GM23338 (cell line): Measurements from ENCODE around the gene CNOT10. TPM values are rescaled to one million over a fixed set of nuclear protein-coding genes. Genes with fewer than 3 reads are reported as not detected.

Experiments used
- ATAC-seq: fragments of 200-7000 bp; cut with Tn5 transposase; 3 replicates; pipeline ENCODE4 v1.9.1; 2020
- DNase-seq: peaks from one replicate; pipeline ENCODE4 v3.0.0-alpha.2; 2015; ENCODE audit warnings: low spot score
- H2AFZ ChIP-seq: fragments of 200-600 bp; sonication (generic); 2 replicates; pipeline ENCODE4 v1.8.0; 2016; ENCODE audit warnings: antibody characterized with exemption, mild to moderate bottlenecking, moderate library complexity
- H3F3A ChIP-seq: fragments of 200-600 bp; sonication (generic); replicated peaks from 2 replicates; pipeline ENCODE4 v1.8.0; 2017; ENCODE audit warnings: antibody characterized with exemption, mixed run types, low read depth
- H3K27ac ChIP-seq: fragments of 200-600 bp; sonication (generic); 2 replicates; pipeline ENCODE4 v1.6.1; 2016; ENCODE audit warnings: low read depth
- H3K27me3 ChIP-seq: fragments of 200-600 bp; sonication (generic); 2 replicates; pipeline ENCODE4 v1.8.0; 2016; ENCODE audit warnings: mild to moderate bottlenecking, mixed run types, moderate library complexity; ENCODE audit not compliant: insufficient read depth
- H3K36me3 ChIP-seq: fragments of 200-600 bp; sonication (generic); 2 replicates; pipeline ENCODE4 v1.8.0; 2016; ENCODE audit warnings: mild to moderate bottlenecking; ENCODE audit not compliant: insufficient read depth
- H3K4me1 ChIP-seq: fragments of 200-600 bp; sonication (generic); 2 replicates; pipeline ENCODE4 v1.8.0; 2016; ENCODE audit warnings: mild to moderate bottlenecking, moderate library complexity; ENCODE audit not compliant: insufficient read depth
- H3K4me2 ChIP-seq: fragments of 200-600 bp; sonication (generic); 2 replicates; pipeline ENCODE4 v1.7.1; 2017; ENCODE audit warnings: mixed run types
- H3K4me3 ChIP-seq: fragments of 200-600 bp; sonication (generic); 2 replicates; pipeline ENCODE4 v1.6.1; 2016; ENCODE audit warnings: mixed run types
- H3K79me2 ChIP-seq: fragments of 200-600 bp; sonication (generic); replicated peaks from 2 replicates; pipeline ENCODE4 v1.8.0; 2017; ENCODE audit warnings: mild to moderate bottlenecking; ENCODE audit not compliant: insufficient read depth
- H3K9me2 ChIP-seq: fragments of 200-600 bp; sonication (generic); 2 replicates; pipeline ENCODE4 v1.8.0; 2017; ENCODE audit not compliant: insufficient read depth
- H4K20me1 ChIP-seq: fragments of 200-600 bp; sonication (generic); replicated peaks from 2 replicates; pipeline ENCODE4 v1.8.0; 2017; ENCODE audit warnings: mild to moderate bottlenecking; ENCODE audit not compliant: insufficient read depth
- H3K27ac Mint-ChIP-seq: 2 replicates; pipeline ENCODE4 v1.8.0; 2020; ENCODE audit warnings: inconsistent platforms, mild to moderate bottlenecking, moderate library complexity, mixed read lengths
- H3K27me3 Mint-ChIP-seq: 3 replicates; pipeline ENCODE4 v1.8.0; 2022; ENCODE audit warnings: low read depth, mild to moderate bottlenecking, moderate library complexity, mixed read lengths, inconsistent platforms; ENCODE audit not compliant: insufficient read depth, poor library complexity
- H3K36me3 Mint-ChIP-seq: 3 replicates; pipeline ENCODE4 v1.8.0; 2021; ENCODE audit warnings: low read depth, mild to moderate bottlenecking, inconsistent platforms, moderate library complexity, mixed read lengths
- H3K4me1 Mint-ChIP-seq: 3 replicates; pipeline ENCODE4 v1.8.0; 2020; ENCODE audit warnings: mild to moderate bottlenecking, inconsistent platforms, mixed read lengths
- H3K4me3 Mint-ChIP-seq: 3 replicates; pipeline ENCODE4 v1.8.0; 2021; ENCODE audit warnings: moderate library complexity, mild to moderate bottlenecking, inconsistent platforms, mixed read lengths
- H3K9me3 Mint-ChIP-seq: 3 replicates; pipeline ENCODE4 v1.8.0; 2020; ENCODE audit warnings: moderate library complexity, mild to moderate bottlenecking, inconsistent platforms, mixed read lengths
- CREB1 ChIP-seq: fragments of 250-450 bp; sonication (Bioruptor Pico); IDR thresholded peaks from 2 replicates; pipeline ENCODE4 v1.5.0; 2020; ENCODE audit warnings: low read depth, mild to moderate bottlenecking, moderate library complexity
- CTCF ChIP-seq, 2 experiments: fragments of 200-600 bp in 1 of 2; sonication (generic) in 1 of 2; conservative IDR thresholded peaks; 2 replicates each; pipeline versions ENCODE4 v1.5.1 to v1.6.1; 2016 to 2017; ENCODE audit warnings: antibody characterized with exemption in 2 of 2, low read depth in 2 of 2, mild to moderate bottlenecking in 2 of 2, moderate library complexity in 1 of 2
- ETS1 ChIP-seq: IDR thresholded peaks from 2 replicates; pipeline ENCODE4 v1.6.1; 2016; ENCODE audit warnings: antibody characterized with exemption
- EZH2phosphoT487 ChIP-seq: fragments of 200-600 bp; sonication (generic); IDR thresholded peaks from one replicate; pipeline ENCODE4 v1.8.1; 2018; ENCODE audit warnings: antibody characterized with exemption; ENCODE audit not compliant: unreplicated experiment
- JUNB ChIP-seq: IDR thresholded peaks from one replicate; pipeline ENCODE4 v1.6.1; 2016; ENCODE audit warnings: antibody characterized with exemption; ENCODE audit not compliant: unreplicated experiment
- POLR2AphosphoS5 ChIP-seq: IDR thresholded peaks from 2 replicates; pipeline ENCODE4 v1.6.1; 2016; ENCODE audit warnings: antibody characterized with exemption, low read depth
- ZNF114 ChIP-seq: fragments of 250-450 bp; sonication (Bioruptor Pico); IDR thresholded peaks from 2 replicates; pipeline ENCODE4 v1.5.0; 2020; ENCODE audit warnings: mild to moderate bottlenecking, moderate library complexity
- ZNF331 ChIP-seq: fragments of 250-450 bp; sonication (Bioruptor Pico); IDR thresholded peaks from 2 replicates; pipeline ENCODE4 v1.5.0; 2020; ENCODE audit warnings: low read depth, mild to moderate bottlenecking, moderate library complexity
- ZNF462 ChIP-seq: fragments of 250-450 bp; sonication (Bioruptor Pico); IDR thresholded peaks from 2 replicates; pipeline ENCODE4 v1.5.0; 2020; ENCODE audit warnings: mild to moderate bottlenecking, moderate library complexity
- polyA plus RNA-seq: library from polyadenylated mRNA; unstranded; fragments of >200 nt; fragmentation: Nextera tagmentation; extraction: Ambion mirVana; gene quantifications from 2 replicates; pipeline ENCODE4 v1.2.1, GENCODE V29; 2016
- total RNA-seq: library from RNA; depleted of rRNA; stranded (reverse); fragments of >200 nt; shearing (Covaris generic); gene quantifications from 2 replicates; pipeline ENCODE4 v1.2.3, GENCODE V29; 2014

CNOT10 gene
- total and polyA plus RNA-seq, 2 experiments from 2014 or later = 27.2 to 46.9 TPM

- TF ChIP-seq ZNF462 (CRISPR knock-in tag) = no peak
- no peak for TF ChIP-seq POLR2AphosphoS5
- TF ChIP-seq CTCF (conservative IDR thresholded peaks at IDR 0.05; ENCODE audit: low read depth in 2 of 2) = no peak
- TF ChIP-seq CREB1 (CRISPR knock-in tag) = no peak
- no peak for TF ChIP-seq ZNF114
- no peak for TF ChIP-seq JUNB
- TF ChIP-seq EZH2phosphoT487 = no peak
Measured at GRCh38 chr3:32675650-32676049, 9.3 kb upstream of the CNOT10 start (continued).

- H3K27me3 Mint-ChIP-seq = peaks cover 9% of the 10 kb centered on the region
Measured at GRCh38 chr3:32681811-32682210, 3.2 kb upstream of the CNOT10 start.

More at GRCh38 chr3:32681811-32682210, 3.2 kb upstream of the CNOT10 start:
- H3K27ac ChIP-seq = no peak overlapping the region
- H3K36me3 ChIP-seq = no peaks in the 10 kb centered on the region
- H3K36me3 Mint-ChIP-seq = peaks cover 3% of the 10 kb centered on the region; the same call in 1 of the 3 replicates
- no peak overlapping the region for H2AFZ ChIP-seq
- no peak overlapping the region for H3K4me3 Mint-ChIP-seq
- H3K4me3 ChIP-seq = no peak overlapping the region
- peaks cover 15% of the 10 kb centered on the region for H3K4me1 ChIP-seq
- no peaks in the 10 kb centered on the region for H3K9me2 ChIP-seq
- H3K27ac Mint-ChIP-seq = no peak overlapping the region
- H3K79me2 ChIP-seq = peaks cover 16% of the 10 kb centered on the region
- no peaks in the 10 kb centered on the region for H4K20me1 ChIP-seq
- TF ChIP-seq EZH2phosphoT487 = no peak
- no peak for TF ChIP-seq ETS1
- TF ChIP-seq ZNF331 (CRISPR knock-in tag) = no peak
- H3K4me1 Mint-ChIP-seq = peaks cover 17% of the 10 kb centered on the region
- H3K27me3 ChIP-seq = no peaks in the 10 kb centered on the region
- H3F3A ChIP-seq = peaks cover 4% of the 10 kb centered on the region; the same call in 1 of the 2 replicates
- no peak overlapping the region for H3K4me2 ChIP-seq
- DNase-seq (no peak), ATAC-seq (no peak)
- no peaks in the 10 kb centered on the region for H3K9me3 Mint-ChIP-seq
